GM23338 (cell line): ENCODE data around the gene LRRC2. TPM values are rescaled to one million over a fixed set of nuclear protein-coding genes. Genes with fewer than 3 reads are reported as not detected.

Experiments
- EZH2phosphoT487 ChIP-seq: fragments of 200-600 bp; sonication (generic); IDR thresholded peaks from one replicate; pipeline ENCODE4 v1.8.1; 2018; ENCODE audit warnings: antibody characterized with exemption; ENCODE audit not compliant: unreplicated experiment
- ZNF114 ChIP-seq: fragments of 250-450 bp; sonication (Bioruptor Pico); IDR thresholded peaks from 2 replicates; pipeline ENCODE4 v1.5.0; 2020; ENCODE audit warnings: mild to moderate bottlenecking, moderate library complexity
- polyA plus RNA-seq: library from polyadenylated mRNA; unstranded; fragments of >200 nt; fragmentation: Nextera tagmentation; extraction: Ambion mirVana; gene quantifications from 2 replicates; pipeline ENCODE4 v1.2.1, GENCODE V29; 2016
- total RNA-seq: library from RNA; depleted of rRNA; stranded (reverse); fragments of >200 nt; shearing (Covaris generic); gene quantifications from 2 replicates; pipeline ENCODE4 v1.2.3, GENCODE V29; 2014
- TF ChIP-seq, protein P1 (sequence below): fragments of 250-450 bp; sonication (Bioruptor Pico); IDR thresholded peaks from 2 replicates; pipeline ENCODE4 v1.5.0; 2020; ENCODE audit warnings: mild to moderate bottlenecking, moderate library complexity
- TF ChIP-seq, protein P2 (sequence below): IDR thresholded peaks from one replicate; pipeline ENCODE4 v1.6.1; 2018; ENCODE audit warnings: antibody characterized with exemption; ENCODE audit not compliant: unreplicated experiment
- TF ChIP-seq, protein P3 (sequence below), 2 experiments: fragments of 200-600 bp in 1 of 2; sonication (generic) in 1 of 2; conservative IDR thresholded peaks; 2 replicates each; pipeline versions ENCODE4 v1.5.1 to v1.6.1; 2016 to 2017; ENCODE audit warnings: antibody characterized with exemption in 2 of 2, low read depth in 2 of 2, mild to moderate bottlenecking in 2 of 2, moderate library complexity in 1 of 2

The LRRC2 gene
- total and polyA plus RNA-seq, 2 experiments from 2014 or later: 6.5 to 7.1 TPM

DNA sequence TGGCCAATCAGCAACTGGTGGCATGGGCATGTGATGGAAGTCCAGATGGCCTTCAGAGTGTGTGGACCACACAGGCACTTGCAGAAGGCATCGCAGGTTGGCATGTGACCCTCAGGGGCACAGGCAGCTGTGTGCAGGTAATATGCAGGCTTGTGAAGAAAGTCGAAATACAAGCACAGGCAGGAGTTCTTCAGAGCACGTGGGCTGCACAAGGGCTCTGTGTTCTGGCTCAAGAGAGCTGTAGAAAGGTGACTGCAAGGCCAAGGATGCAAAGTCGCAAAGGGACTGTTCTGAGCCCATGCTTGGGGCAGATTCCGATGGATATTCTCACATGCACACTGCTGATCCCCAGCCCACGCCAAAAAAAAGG, 8.3 kb downstream of the LRRC2 start (continued):
- TF ChIP-seq, protein P1, sequence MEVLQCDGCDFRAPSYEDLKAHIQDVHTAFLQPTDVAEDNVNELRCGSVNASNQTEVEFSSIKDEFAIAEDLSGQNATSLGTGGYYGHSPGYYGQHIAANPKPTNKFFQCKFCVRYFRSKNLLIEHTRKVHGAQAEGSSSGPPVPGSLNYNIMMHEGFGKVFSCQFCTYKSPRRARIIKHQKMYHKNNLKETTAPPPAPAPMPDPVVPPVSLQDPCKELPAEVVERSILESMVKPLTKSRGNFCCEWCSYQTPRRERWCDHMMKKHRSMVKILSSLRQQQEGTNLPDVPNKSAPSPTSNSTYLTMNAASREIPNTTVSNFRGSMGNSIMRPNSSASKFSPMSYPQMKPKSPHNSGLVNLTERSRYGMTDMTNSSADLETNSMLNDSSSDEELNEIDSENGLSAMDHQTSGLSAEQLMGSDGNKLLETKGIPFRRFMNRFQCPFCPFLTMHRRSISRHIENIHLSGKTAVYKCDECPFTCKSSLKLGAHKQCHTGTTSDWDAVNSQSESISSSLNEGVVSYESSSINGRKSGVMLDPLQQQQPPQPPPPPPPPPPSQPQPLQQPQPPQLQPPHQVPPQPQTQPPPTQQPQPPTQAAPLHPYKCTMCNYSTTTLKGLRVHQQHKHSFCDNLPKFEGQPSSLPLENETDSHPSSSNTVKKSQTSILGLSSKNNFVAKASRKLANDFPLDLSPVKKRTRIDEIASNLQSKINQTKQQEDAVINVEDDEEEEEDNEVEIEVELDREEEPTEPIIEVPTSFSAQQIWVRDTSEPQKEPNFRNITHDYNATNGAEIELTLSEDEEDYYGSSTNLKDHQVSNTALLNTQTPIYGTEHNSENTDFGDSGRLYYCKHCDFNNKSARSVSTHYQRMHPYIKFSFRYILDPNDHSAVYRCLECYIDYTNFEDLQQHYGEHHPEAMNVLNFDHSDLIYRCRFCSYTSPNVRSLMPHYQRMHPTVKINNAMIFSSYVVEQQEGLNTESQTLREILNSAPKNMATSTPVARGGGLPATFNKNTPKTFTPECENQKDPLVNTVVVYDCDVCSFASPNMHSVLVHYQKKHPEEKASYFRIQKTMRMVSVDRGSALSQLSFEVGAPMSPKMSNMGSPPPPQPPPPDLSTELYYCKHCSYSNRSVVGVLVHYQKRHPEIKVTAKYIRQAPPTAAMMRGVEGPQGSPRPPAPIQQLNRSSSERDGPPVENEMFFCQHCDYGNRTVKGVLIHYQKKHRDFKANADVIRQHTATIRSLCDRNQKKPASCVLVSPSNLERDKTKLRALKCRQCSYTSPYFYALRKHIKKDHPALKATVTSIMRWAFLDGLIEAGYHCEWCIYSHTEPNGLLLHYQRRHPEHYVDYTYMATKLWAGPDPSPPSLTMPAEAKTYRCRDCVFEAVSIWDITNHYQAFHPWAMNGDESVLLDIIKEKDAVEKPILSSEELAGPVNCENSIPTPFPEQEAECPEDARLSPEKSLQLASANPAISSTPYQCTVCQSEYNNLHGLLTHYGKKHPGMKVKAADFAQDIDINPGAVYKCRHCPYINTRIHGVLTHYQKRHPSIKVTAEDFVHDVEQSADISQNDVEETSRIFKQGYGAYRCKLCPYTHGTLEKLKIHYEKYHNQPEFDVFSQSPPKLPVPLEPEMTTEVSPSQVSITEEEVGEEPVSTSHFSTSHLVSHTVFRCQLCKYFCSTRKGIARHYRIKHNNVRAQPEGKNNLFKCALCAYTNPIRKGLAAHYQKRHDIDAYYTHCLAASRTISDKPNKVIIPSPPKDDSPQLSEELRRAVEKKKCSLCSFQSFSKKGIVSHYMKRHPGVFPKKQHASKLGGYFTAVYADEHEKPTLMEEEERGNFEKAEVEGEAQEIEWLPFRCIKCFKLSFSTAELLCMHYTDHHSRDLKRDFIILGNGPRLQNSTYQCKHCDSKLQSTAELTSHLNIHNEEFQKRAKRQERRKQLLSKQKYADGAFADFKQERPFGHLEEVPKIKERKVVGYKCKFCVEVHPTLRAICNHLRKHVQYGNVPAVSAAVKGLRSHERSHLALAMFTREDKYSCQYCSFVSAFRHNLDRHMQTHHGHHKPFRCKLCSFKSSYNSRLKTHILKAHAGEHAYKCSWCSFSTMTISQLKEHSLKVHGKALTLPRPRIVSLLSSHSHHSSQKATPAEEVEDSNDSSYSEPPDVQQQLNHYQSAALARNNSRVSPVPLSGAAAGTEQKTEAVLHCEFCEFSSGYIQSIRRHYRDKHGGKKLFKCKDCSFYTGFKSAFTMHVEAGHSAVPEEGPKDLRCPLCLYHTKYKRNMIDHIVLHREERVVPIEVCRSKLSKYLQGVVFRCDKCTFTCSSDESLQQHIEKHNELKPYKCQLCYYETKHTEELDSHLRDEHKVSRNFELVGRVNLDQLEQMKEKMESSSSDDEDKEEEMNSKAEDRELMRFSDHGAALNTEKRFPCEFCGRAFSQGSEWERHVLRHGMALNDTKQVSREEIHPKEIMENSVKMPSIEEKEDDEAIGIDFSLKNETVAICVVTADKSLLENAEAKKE (CRISPR knock-in tag): no peak
- no peak for TF ChIP-seq ZNF114
- no peak for TF ChIP-seq EZH2phosphoT487
- TF ChIP-seq, protein P2, sequence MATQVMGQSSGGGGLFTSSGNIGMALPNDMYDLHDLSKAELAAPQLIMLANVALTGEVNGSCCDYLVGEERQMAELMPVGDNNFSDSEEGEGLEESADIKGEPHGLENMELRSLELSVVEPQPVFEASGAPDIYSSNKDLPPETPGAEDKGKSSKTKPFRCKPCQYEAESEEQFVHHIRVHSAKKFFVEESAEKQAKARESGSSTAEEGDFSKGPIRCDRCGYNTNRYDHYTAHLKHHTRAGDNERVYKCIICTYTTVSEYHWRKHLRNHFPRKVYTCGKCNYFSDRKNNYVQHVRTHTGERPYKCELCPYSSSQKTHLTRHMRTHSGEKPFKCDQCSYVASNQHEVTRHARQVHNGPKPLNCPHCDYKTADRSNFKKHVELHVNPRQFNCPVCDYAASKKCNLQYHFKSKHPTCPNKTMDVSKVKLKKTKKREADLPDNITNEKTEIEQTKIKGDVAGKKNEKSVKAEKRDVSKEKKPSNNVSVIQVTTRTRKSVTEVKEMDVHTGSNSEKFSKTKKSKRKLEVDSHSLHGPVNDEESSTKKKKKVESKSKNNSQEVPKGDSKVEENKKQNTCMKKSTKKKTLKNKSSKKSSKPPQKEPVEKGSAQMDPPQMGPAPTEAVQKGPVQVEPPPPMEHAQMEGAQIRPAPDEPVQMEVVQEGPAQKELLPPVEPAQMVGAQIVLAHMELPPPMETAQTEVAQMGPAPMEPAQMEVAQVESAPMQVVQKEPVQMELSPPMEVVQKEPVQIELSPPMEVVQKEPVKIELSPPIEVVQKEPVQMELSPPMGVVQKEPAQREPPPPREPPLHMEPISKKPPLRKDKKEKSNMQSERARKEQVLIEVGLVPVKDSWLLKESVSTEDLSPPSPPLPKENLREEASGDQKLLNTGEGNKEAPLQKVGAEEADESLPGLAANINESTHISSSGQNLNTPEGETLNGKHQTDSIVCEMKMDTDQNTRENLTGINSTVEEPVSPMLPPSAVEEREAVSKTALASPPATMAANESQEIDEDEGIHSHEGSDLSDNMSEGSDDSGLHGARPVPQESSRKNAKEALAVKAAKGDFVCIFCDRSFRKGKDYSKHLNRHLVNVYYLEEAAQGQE: no peak
- TF ChIP-seq, protein P3, sequence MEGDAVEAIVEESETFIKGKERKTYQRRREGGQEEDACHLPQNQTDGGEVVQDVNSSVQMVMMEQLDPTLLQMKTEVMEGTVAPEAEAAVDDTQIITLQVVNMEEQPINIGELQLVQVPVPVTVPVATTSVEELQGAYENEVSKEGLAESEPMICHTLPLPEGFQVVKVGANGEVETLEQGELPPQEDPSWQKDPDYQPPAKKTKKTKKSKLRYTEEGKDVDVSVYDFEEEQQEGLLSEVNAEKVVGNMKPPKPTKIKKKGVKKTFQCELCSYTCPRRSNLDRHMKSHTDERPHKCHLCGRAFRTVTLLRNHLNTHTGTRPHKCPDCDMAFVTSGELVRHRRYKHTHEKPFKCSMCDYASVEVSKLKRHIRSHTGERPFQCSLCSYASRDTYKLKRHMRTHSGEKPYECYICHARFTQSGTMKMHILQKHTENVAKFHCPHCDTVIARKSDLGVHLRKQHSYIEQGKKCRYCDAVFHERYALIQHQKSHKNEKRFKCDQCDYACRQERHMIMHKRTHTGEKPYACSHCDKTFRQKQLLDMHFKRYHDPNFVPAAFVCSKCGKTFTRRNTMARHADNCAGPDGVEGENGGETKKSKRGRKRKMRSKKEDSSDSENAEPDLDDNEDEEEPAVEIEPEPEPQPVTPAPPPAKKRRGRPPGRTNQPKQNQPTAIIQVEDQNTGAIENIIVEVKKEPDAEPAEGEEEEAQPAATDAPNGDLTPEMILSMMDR (conservative IDR thresholded peaks at IDR 0.05; ENCODE audit: low read depth in 2 of 2): no peak
